ENCODE results near the gene METTL22.

METTL22 gene

GRCh38 chr16:8621572-8622314 lies at the start of gene METTL22:
Gene METTL22 (plus strand): TSS chr16:8621698. CDS start chr16:8625666, 3,968 bp downstream.
- Histone ChIP-seq H3K4me1 (ENCODE audit: insufficient read depth, poor library complexity, severe bottlenecking) (peaks cover 19% of the 10 kb centered on the region), H3K27me3 (ENCODE audit: insufficient read depth, poor library complexity, severe bottlenecking) (no peaks in the 10 kb centered on the region), H3K4me3 (ENCODE audit: severe bottlenecking) (peak within 1 kb of the TSS; percentile 100), H3K9me3 (ENCODE audit: severe bottlenecking) (no peaks in the 10 kb centered on the region), H3K36me3 (ENCODE audit: low read depth) (peaks cover 30% of the 10 kb centered on the region), H3K27ac (ENCODE audit: poor library complexity, severe bottlenecking) (peak within 1 kb of the TSS; percentile 66)
- TF ChIP-seq, protein P1, sequence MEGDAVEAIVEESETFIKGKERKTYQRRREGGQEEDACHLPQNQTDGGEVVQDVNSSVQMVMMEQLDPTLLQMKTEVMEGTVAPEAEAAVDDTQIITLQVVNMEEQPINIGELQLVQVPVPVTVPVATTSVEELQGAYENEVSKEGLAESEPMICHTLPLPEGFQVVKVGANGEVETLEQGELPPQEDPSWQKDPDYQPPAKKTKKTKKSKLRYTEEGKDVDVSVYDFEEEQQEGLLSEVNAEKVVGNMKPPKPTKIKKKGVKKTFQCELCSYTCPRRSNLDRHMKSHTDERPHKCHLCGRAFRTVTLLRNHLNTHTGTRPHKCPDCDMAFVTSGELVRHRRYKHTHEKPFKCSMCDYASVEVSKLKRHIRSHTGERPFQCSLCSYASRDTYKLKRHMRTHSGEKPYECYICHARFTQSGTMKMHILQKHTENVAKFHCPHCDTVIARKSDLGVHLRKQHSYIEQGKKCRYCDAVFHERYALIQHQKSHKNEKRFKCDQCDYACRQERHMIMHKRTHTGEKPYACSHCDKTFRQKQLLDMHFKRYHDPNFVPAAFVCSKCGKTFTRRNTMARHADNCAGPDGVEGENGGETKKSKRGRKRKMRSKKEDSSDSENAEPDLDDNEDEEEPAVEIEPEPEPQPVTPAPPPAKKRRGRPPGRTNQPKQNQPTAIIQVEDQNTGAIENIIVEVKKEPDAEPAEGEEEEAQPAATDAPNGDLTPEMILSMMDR (IDR thresholded peaks at IDR 0.05; ENCODE audit: poor library complexity, severe bottlenecking) = no peak
- ATAC-seq (ENCODE audit: low read depth) = peak; percentile 85
- DNase-seq (ENCODE audit: low spot score) = peak; percentile 87

DNA sequence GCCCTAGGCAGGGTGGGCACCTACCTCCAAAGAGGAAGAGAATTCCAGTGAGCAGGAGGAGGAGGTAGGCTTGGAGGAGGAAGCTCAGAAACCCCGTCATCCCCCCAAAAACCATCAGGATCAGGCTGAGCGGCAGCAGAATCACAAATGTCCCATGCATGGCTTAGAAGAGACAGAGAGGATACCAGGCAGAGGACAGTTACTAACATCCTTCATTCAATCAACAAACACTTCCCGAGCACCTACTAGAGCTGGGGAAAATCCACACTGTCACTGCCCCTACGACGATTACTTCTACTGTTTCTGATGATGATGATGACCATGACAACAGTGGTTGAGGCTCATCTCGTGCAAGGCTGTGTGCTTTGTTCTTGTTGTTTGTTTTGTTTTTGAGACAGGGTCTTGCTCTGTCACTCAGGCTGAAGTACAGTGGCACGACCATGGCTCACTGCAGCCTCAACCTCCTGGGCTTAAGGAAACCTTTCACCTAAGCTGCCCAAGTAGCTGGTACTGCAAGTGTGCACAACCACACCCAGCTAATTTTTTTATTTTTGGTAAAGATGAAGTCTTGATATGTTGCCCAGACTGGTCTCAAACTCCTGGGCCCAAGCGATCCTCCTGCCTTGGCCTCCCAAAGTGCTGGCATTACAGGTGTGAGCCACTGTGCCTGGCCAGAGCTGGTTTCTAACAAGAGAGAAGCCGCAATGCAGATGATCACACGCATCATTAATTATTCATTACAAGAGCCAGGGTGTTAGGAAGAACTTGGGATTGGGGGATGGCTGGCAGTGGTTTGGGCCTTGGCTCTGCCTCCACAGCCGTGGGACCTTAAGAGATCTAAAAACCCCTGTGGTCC lies 49.2 kb upstream of the METTL22 start:
- no peak for ATAC-seq (ENCODE audit: low read depth)
- peaks cover 5% of the 10 kb centered on the region for H3K4me1 ChIP-seq (ENCODE audit: insufficient read depth, poor library complexity, severe bottlenecking)
- H3K36me3 ChIP-seq (ENCODE audit: low read depth) = no peaks in the 10 kb centered on the region
- no peak overlapping the region for H3K4me3 ChIP-seq (ENCODE audit: severe bottlenecking)
- no peaks in the 10 kb centered on the region for H3K9me3 ChIP-seq (ENCODE audit: severe bottlenecking)
- H3K27me3 ChIP-seq (ENCODE audit: insufficient read depth, poor library complexity, severe bottlenecking) = no peaks in the 10 kb centered on the region
- no peak overlapping the region for H3K27ac ChIP-seq (ENCODE audit: poor library complexity, severe bottlenecking)
- TF ChIP-seq, protein P1 (IDR thresholded peaks at IDR 0.05; ENCODE audit: poor library complexity, severe bottlenecking) = no peak
- no peak for DNase-seq (ENCODE audit: low spot score)

DNA sequence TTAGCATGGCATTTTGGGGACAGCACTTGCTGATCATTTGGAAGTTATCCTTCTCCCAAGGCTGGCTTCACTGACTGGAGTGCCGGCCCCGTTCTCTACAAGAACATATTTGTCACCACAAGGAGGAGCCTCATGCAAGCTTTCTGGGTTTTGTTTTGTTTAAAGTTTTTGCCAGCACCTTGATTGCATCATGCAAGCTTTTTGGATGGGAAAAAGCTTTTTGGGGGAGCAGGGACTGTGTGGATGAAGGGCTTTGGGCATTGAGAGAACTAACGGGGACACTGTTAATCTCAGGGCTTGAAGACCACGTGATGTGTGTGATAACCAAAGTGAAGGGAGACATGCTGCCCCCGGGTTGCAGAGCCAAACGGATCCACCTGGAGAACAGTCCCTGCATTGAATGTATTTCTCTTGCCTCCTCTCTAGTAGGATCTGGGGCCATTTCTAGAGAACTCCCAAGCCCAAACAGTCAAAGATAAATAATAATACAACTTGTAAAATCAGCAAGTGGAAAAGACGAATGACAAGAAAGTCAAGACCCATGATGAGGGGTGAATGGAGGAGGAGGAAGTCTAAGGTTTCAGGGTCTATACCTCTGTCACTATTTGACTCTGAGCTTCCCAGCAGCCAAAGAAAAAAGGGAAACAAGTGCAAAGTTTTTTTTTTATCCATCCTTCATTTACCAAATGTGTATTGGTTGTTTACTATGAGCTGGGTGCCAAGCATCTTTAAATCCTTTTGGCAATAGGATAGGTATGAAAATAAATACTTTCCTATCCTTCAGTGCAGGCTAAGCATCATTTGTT lies 48.4 kb upstream of the METTL22 start:
- TF ChIP-seq, protein P1 (IDR thresholded peaks at IDR 0.05; ENCODE audit: poor library complexity, severe bottlenecking) = peak; percentile 69
- Histone ChIP-seq H3K27ac (ENCODE audit: poor library complexity, severe bottlenecking) (no peak overlapping the region), H3K36me3 (ENCODE audit: low read depth) (no peaks in the 10 kb centered on the region), H3K4me1 (ENCODE audit: insufficient read depth, poor library complexity, severe bottlenecking) (peaks cover 5% of the 10 kb centered on the region), H3K4me3 (ENCODE audit: severe bottlenecking) (no peak overlapping the region), H3K27me3 (ENCODE audit: insufficient read depth, poor library complexity, severe bottlenecking) (no peaks in the 10 kb centered on the region), H3K9me3 (ENCODE audit: severe bottlenecking) (no peaks in the 10 kb centered on the region)
- DNase-seq (ENCODE audit: low spot score) (no peak), ATAC-seq (ENCODE audit: low read depth) (peak; percentile 35; the same call in 1 of the 3 replicates)

GRCh38 chr16:8575399-8575798 lies 46.1 kb upstream of the METTL22 start:
- no peak for DNase-seq (ENCODE audit: low spot score)
- H3K27me3 ChIP-seq (ENCODE audit: insufficient read depth, poor library complexity, severe bottlenecking) = no peaks in the 10 kb centered on the region
- H3K4me3 ChIP-seq (ENCODE audit: severe bottlenecking) = no peak overlapping the region
- H3K4me1 ChIP-seq (ENCODE audit: insufficient read depth, poor library complexity, severe bottlenecking) = peaks cover 5% of the 10 kb centered on the region
- H3K36me3 ChIP-seq (ENCODE audit: low read depth) = no peaks in the 10 kb centered on the region
- ATAC-seq (ENCODE audit: low read depth) = no peak
- TF ChIP-seq, protein P1 (IDR thresholded peaks at IDR 0.05; ENCODE audit: poor library complexity, severe bottlenecking) = no peak
- no peak overlapping the region for H3K27ac ChIP-seq (ENCODE audit: poor library complexity, severe bottlenecking)
- no peaks in the 10 kb centered on the region for H3K9me3 ChIP-seq (ENCODE audit: severe bottlenecking)
